GM19193 (cell line): ENCODE measurements around the gene CHRNB2.

ENCODE experiments used
- POLR2A ChIP-seq: IDR thresholded peaks from 4 replicates; pipeline ENCODE4 v1.6.1; 2011; ENCODE audit not compliant: insufficient read depth, insufficient read length; ENCODE audit errors: extremely low read depth

Gene CHRNB2

GRCh38 chr1:154567386-154568156 lies at the start of gene CHRNB2:
Gene CHRNB2, plus strand, starts transcription at chr1:154567778. Its CDS starts 267 bp downstream, at chr1:154568045.
- TF ChIP-seq POLR2A: no peak

- TF ChIP-seq POLR2A: no peak
Observed at GRCh38 chr1:154519591-154519991, 48.0 kb upstream of the CHRNB2 start.

- TF ChIP-seq POLR2A: no peak
Observed at GRCh38 chr1:154520333-154520732, 47.2 kb upstream of the CHRNB2 start.

GRCh38 chr1:154521695-154522094 lies 45.9 kb upstream of the CHRNB2 start:
- TF ChIP-seq POLR2A: no peak

GRCh38 chr1:154524881-154525280 lies 42.7 kb upstream of the CHRNB2 start:
- TF ChIP-seq POLR2A: no peak

GRCh38 chr1:154527192-154527591 lies 40.4 kb upstream of the CHRNB2 start:
- no peak for TF ChIP-seq POLR2A

- no peak for TF ChIP-seq POLR2A
Observed at GRCh38 chr1:154529308-154529707, 38.3 kb upstream of the CHRNB2 start.

GRCh38 chr1:154533952-154534844 lies 33.4 kb upstream of the CHRNB2 start:
- no peak for TF ChIP-seq POLR2A

GRCh38 chr1:154536570-154536969 lies 31.0 kb upstream of the CHRNB2 start:
- TF ChIP-seq POLR2A: no peak

- no peak for TF ChIP-seq POLR2A
Observed at GRCh38 chr1:154539486-154540483, 27.8 kb upstream of the CHRNB2 start.

- no peak for TF ChIP-seq POLR2A
Observed at GRCh38 chr1:154541231-154541630, 26.3 kb upstream of the CHRNB2 start.

- no peak for TF ChIP-seq POLR2A
Observed at GRCh38 chr1:154546264-154547063, 21.1 kb upstream of the CHRNB2 start.

GRCh38 chr1:154547105-154547732 lies 20.4 kb upstream of the CHRNB2 start:
- no peak for TF ChIP-seq POLR2A
